Activated naive CD4-positive, alpha-beta T cell treated with anti-CD3 and anti-CD28 coated beads, Interleukin-2, amount 10 ng/mL, durations not matched to agents 7 days and 5 days (primary cell): ENCODE measurements around the gene ANAPC16.
"Not testable (repeated sequence)": the region's sequence is repeated elsewhere in the genome, so short reads cannot be mapped to it uniquely, and the experiment has no call there.

Source experiments
- CTCF ChIA-PET: fragments of 350-600 bp; sonication (Branson Sonifier 250); formaldehyde crosslinking; loops from one replicate; lab custom pipeline; 2021; ENCODE audit warnings: antibody characterized with exemption; lab: Charles Lee
- DNase-seq: peaks from one replicate; pipeline ENCODE4 v3.0.0-alpha.2; 2020
- H3K27ac Mint-ChIP-seq: one replicate; pipeline ENCODE4 v1.8.0; 2021; ENCODE audit warnings: mild to moderate bottlenecking, moderate library complexity, mixed read lengths
- H3K27me3 Mint-ChIP-seq: one replicate; pipeline ENCODE4 v1.8.0; 2021; ENCODE audit warnings: mild to moderate bottlenecking, mixed read lengths
- H3K36me3 Mint-ChIP-seq: one replicate; pipeline ENCODE4 v1.8.0; 2021; ENCODE audit warnings: mixed read lengths
- H3K4me1 Mint-ChIP-seq: one replicate; pipeline ENCODE4 v1.8.0; 2021; ENCODE audit warnings: mixed read lengths
- H3K4me3 Mint-ChIP-seq: one replicate; pipeline ENCODE4 v1.8.0; 2021; ENCODE audit warnings: mild to moderate bottlenecking, moderate library complexity, mixed read lengths
- H3K9me3 Mint-ChIP-seq: one replicate; pipeline ENCODE4 v1.8.0; 2021; ENCODE audit warnings: mixed read lengths

ANAPC16 gene

GRCh38 chr10:72221278-72221677 is 5.5 kb downstream of the ANAPC16 start:
- H3K36me3 Mint-ChIP-seq, result peaks cover 33% of the 10 kb centered on the region
- no peak overlapping the region for H3K4me3 Mint-ChIP-seq
- no peaks in the 10 kb centered on the region for H3K9me3 Mint-ChIP-seq
- CTCF ChIA-PET, result interaction anchor here (0.7 to 6.0 kb wide), 8 partner anchors 11 to 325 kb away, joined by 3 to 37 read pairs (median 6); no protein-coding TSS in a partner anchor
- H3K27me3 Mint-ChIP-seq, result no peaks in the 10 kb centered on the region
- no peak for DNase-seq
- H3K4me1 Mint-ChIP-seq, result peaks cover 55% of the 10 kb centered on the region
- H3K27ac Mint-ChIP-seq, result no peak overlapping the region

- Mint-ChIP-seq H3K36me3 (peaks cover 32% of the 10 kb centered on the region), H3K4me3 (no peak overlapping the region), H3K27me3 (no peaks in the 10 kb centered on the region), H3K9me3 (no peaks in the 10 kb centered on the region), H3K4me1 (peaks cover 52% of the 10 kb centered on the region), H3K27ac (peak overlapping the region; percentile 56)
- CTCF ChIA-PET, result interaction anchor here (0.8 to 6.0 kb wide), 10 partner anchors 24 to 175 kb away, joined by 3 to 42 read pairs (median 8); no protein-coding TSS in a partner anchor
- no peak for DNase-seq
Measured at GRCh38 chr10:72223743-72224101, 7.9 kb downstream of the ANAPC16 start.

GRCh38 chr10:72224191-72224590 is 8.4 kb downstream of the ANAPC16 start:
- CTCF ChIA-PET, result interaction anchor here (0.8 to 6.0 kb wide), 10 partner anchors 23 to 176 kb away, joined by 3 to 42 read pairs (median 8); no protein-coding TSS in a partner anchor
- H3K4me3 Mint-ChIP-seq, H3K9me3 Mint-ChIP-seq, H3K27me3 Mint-ChIP-seq, DNase-seq: not testable (repeated sequence)
- peak overlapping the region; percentile 37 for H3K27ac Mint-ChIP-seq
- peaks cover 49% of the 10 kb centered on the region for H3K4me1 Mint-ChIP-seq
- peaks cover 30% of the 10 kb centered on the region for H3K36me3 Mint-ChIP-seq

- H3K4me3 Mint-ChIP-seq, result no peak overlapping the region
- peaks cover 38% of the 10 kb centered on the region for H3K36me3 Mint-ChIP-seq
- no peak for DNase-seq
- no peaks in the 10 kb centered on the region for H3K27me3 Mint-ChIP-seq
- H3K9me3 Mint-ChIP-seq, result no peaks in the 10 kb centered on the region
- no peak overlapping the region for H3K27ac Mint-ChIP-seq
- peaks cover 51% of the 10 kb centered on the region for H3K4me1 Mint-ChIP-seq
- CTCF ChIA-PET, result interaction anchor here (1.0 to 1.6 kb wide), 3 partner anchors 18 to 271 kb away, joined by 3 to 4 read pairs (median 4); no protein-coding TSS in a partner anchor
Measured at GRCh38 chr10:72226418-72227027, 10.7 kb downstream of the ANAPC16 start.

- H3K4me3 Mint-ChIP-seq, result no peak overlapping the region
Measured at GRCh38 chr10:72227826-72228225, 12.0 kb downstream of the ANAPC16 start.

GRCh38 chr10:72228318-72228751 is 12.5 kb downstream of the ANAPC16 start:
- CTCF ChIA-PET, result interaction anchor here (2.1 to 3.2 kb wide), 2 partner anchors 13 to 109 kb away, joined by 10 read pairs; no protein-coding TSS in a partner anchor
- Mint-ChIP-seq H3K4me3 (no peak overlapping the region), H3K4me1 (peaks cover 42% of the 10 kb centered on the region)

More at GRCh38 chr10:72227826-72228225, 12.0 kb downstream of the ANAPC16 start:
- no peak for DNase-seq
- peaks cover 47% of the 10 kb centered on the region for H3K4me1 Mint-ChIP-seq
- H3K9me3 Mint-ChIP-seq, result no peaks in the 10 kb centered on the region
- H3K27ac Mint-ChIP-seq, result no peak overlapping the region
- H3K27me3 Mint-ChIP-seq, result no peaks in the 10 kb centered on the region
- H3K36me3 Mint-ChIP-seq, result peaks cover 38% of the 10 kb centered on the region
- CTCF ChIA-PET, result interaction anchor here (3.2 kb wide), 1 partner anchor 109 kb away, joined by 10 read pairs; no protein-coding TSS in a partner anchor

GRCh38 chr10:72229261-72230251 is 13.7 kb downstream of the ANAPC16 start:
- H3K4me1 Mint-ChIP-seq, result peaks cover 32% of the 10 kb centered on the region
- peaks cover 38% of the 10 kb centered on the region for H3K36me3 Mint-ChIP-seq
- DNase-seq, result no peak
- no peaks in the 10 kb centered on the region for H3K27me3 Mint-ChIP-seq
- H3K27ac Mint-ChIP-seq, result peak overlapping the region; percentile 64
- no peak overlapping the region for H3K4me3 Mint-ChIP-seq
- no peaks in the 10 kb centered on the region for H3K9me3 Mint-ChIP-seq
- CTCF ChIA-PET, result interaction anchor here (0.8 to 3.2 kb wide), 6 partner anchors 11 to 108 kb away, joined by 3 to 10 read pairs (median 4); no protein-coding TSS in a partner anchor

More at GRCh38 chr10:72228318-72228751, 12.5 kb downstream of the ANAPC16 start:
- peaks cover 43% of the 10 kb centered on the region for H3K36me3 Mint-ChIP-seq
- H3K27ac Mint-ChIP-seq, result no peak overlapping the region
- no peak for DNase-seq
- H3K9me3 Mint-ChIP-seq, result no peaks in the 10 kb centered on the region
- no peaks in the 10 kb centered on the region for H3K27me3 Mint-ChIP-seq

- CTCF ChIA-PET, result no interaction called here
- H3K36me3 Mint-ChIP-seq, result peaks cover 55% of the 10 kb centered on the region
- DNase-seq, result no peak
- no peak overlapping the region for H3K4me3 Mint-ChIP-seq
- H3K27ac Mint-ChIP-seq, result no peak overlapping the region
- H3K27me3 Mint-ChIP-seq, result no peaks in the 10 kb centered on the region
- H3K4me1 Mint-ChIP-seq, result peaks cover 17% of the 10 kb centered on the region
- H3K9me3 Mint-ChIP-seq, result no peaks in the 10 kb centered on the region
Measured at GRCh38 chr10:72233621-72234020, 17.8 kb downstream of the ANAPC16 start.

GRCh38 chr10:72234560-72235095 is 18.8 kb downstream of the ANAPC16 start:
- H3K27ac Mint-ChIP-seq, result no peak overlapping the region
- DNase-seq, result no peak
- peaks cover 12% of the 10 kb centered on the region for H3K4me1 Mint-ChIP-seq
- no peak overlapping the region for H3K4me3 Mint-ChIP-seq
- no peaks in the 10 kb centered on the region for H3K27me3 Mint-ChIP-seq
- CTCF ChIA-PET, result no interaction called here
- no peaks in the 10 kb centered on the region for H3K9me3 Mint-ChIP-seq
- peaks cover 52% of the 10 kb centered on the region for H3K36me3 Mint-ChIP-seq

- H3K9me3 Mint-ChIP-seq, result no peaks in the 10 kb centered on the region
- CTCF ChIA-PET, result interaction anchor here (1.1 to 1.3 kb wide), 2 partner anchors 39 to 94 kb away, joined by 3 to 5 read pairs; no protein-coding TSS in a partner anchor
- H3K27ac Mint-ChIP-seq, result no peak overlapping the region
- H3K4me3 Mint-ChIP-seq, result no peak overlapping the region
- DNase-seq, result no peak
- H3K4me1 Mint-ChIP-seq, result peaks cover 12% of the 10 kb centered on the region
- no peaks in the 10 kb centered on the region for H3K27me3 Mint-ChIP-seq
- H3K36me3 Mint-ChIP-seq, result peaks cover 48% of the 10 kb centered on the region
Measured at GRCh38 chr10:72235544-72236279, 19.9 kb downstream of the ANAPC16 start.

- Mint-ChIP-seq H3K4me1 (peaks cover 34% of the 10 kb centered on the region), H3K9me3 (no peaks in the 10 kb centered on the region), H3K27ac (peak overlapping the region; percentile 42), H3K4me3 (no peak overlapping the region), H3K27me3 (no peaks in the 10 kb centered on the region), H3K36me3 (peaks cover 41% of the 10 kb centered on the region)
- DNase-seq, result no peak
- CTCF ChIA-PET, result interaction anchor here (1.2 to 2.2 kb wide), 3 partner anchors 8 to 98 kb away, joined by 3 to 9 read pairs (median 3); no protein-coding TSS in a partner anchor
Measured at GRCh38 chr10:72238392-72239175, 22.8 kb downstream of the ANAPC16 start.

- CTCF ChIA-PET, result no interaction called here
- H3K9me3 Mint-ChIP-seq, result no peaks in the 10 kb centered on the region
- DNase-seq, result no peak
- H3K27me3 Mint-ChIP-seq, result no peaks in the 10 kb centered on the region
- H3K4me1 Mint-ChIP-seq, result peaks cover 42% of the 10 kb centered on the region
- H3K4me3 Mint-ChIP-seq, result no peak overlapping the region
- H3K36me3 Mint-ChIP-seq, result peaks cover 38% of the 10 kb centered on the region
- H3K27ac Mint-ChIP-seq, result no peak overlapping the region
Measured at GRCh38 chr10:72239409-72239808, 23.6 kb downstream of the ANAPC16 start.
